ENCODE measurements around the gene KCNG4.

- no peak for TF ChIP-seq POLR2AphosphoS5 (IDR thresholded peaks at IDR 0.05)
- TF ChIP-seq, protein P1, sequence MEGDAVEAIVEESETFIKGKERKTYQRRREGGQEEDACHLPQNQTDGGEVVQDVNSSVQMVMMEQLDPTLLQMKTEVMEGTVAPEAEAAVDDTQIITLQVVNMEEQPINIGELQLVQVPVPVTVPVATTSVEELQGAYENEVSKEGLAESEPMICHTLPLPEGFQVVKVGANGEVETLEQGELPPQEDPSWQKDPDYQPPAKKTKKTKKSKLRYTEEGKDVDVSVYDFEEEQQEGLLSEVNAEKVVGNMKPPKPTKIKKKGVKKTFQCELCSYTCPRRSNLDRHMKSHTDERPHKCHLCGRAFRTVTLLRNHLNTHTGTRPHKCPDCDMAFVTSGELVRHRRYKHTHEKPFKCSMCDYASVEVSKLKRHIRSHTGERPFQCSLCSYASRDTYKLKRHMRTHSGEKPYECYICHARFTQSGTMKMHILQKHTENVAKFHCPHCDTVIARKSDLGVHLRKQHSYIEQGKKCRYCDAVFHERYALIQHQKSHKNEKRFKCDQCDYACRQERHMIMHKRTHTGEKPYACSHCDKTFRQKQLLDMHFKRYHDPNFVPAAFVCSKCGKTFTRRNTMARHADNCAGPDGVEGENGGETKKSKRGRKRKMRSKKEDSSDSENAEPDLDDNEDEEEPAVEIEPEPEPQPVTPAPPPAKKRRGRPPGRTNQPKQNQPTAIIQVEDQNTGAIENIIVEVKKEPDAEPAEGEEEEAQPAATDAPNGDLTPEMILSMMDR (IDR thresholded peaks at IDR 0.05): no peak
These were observed 59.2 kb downstream of the KCNG4 start for GRCh38 chr16:84180519-84181140.
